H1 (cell line): ENCODE data around the gene RNF114. TPM values are rescaled to one million over a fixed set of nuclear protein-coding genes. Genes with fewer than 3 reads are reported as not detected.

Experiments used
- CTCF ChIA-PET: fragments of 300-600 bp; sonication (Branson Sonifier 250); formaldehyde crosslinking; loops from one replicate; lab custom pipeline; 2021; ENCODE audit not compliant: partially characterized antibody; lab: Charles Lee
- POLR2A ChIA-PET: fragments of 300-600 bp; sonication (Branson Sonifier 250); formaldehyde crosslinking; loops from one replicate; lab custom pipeline; 2021; ENCODE audit warnings: inconsistent platforms; ENCODE audit not compliant: partially characterized antibody; lab: Charles Lee
- DNase-seq, 2 experiments: peaks; one replicate each; pipeline versions ENCODE4 v3.0.0 to v3.0.0-alpha.2; 2010 to 2022; ENCODE audit warnings: low spot score in 2 of 2, low read depth in 1 of 2, mixed read lengths in 1 of 2
- FAIRE-seq: peaks from 2 replicates; lab custom pipeline; 2011; peaks lifted over from hg19 to GRCh38; lab: Jason Lieb, UNC
- H2AFZ ChIP-seq: 2 replicates; pipeline ENCODE4 v1.8.1; 2012; ENCODE audit warnings: low read length, inconsistent platforms
- H2AK5ac ChIP-seq: 2 replicates; pipeline ENCODE4 v1.6.1; 2013; ENCODE audit warnings: low read depth, low read length
- H2BK120ac ChIP-seq: replicated peaks from 2 replicates; pipeline ENCODE3; 2013; ENCODE audit warnings: low read depth, low read length, inconsistent platforms
- H2BK12ac ChIP-seq: 2 replicates; pipeline ENCODE4 v1.6.1; 2013; ENCODE audit warnings: low read depth, low read length
- H2BK15ac ChIP-seq: 2 replicates; pipeline ENCODE4 v1.6.1; 2013; ENCODE audit warnings: low read length
- H2BK20ac ChIP-seq: 2 replicates; pipeline ENCODE4 v1.6.1; 2013; ENCODE audit warnings: low read length
- H2BK5ac ChIP-seq: 2 replicates; pipeline ENCODE4 v1.6.1; 2013; ENCODE audit warnings: low read depth, low read length
- H3K14ac ChIP-seq: 2 replicates; pipeline ENCODE4 v1.6.1; 2013; ENCODE audit warnings: inconsistent platforms; ENCODE audit not compliant: insufficient read length
- H3K18ac ChIP-seq: 2 replicates; pipeline ENCODE4 v1.6.1; 2013; ENCODE audit warnings: low read length; ENCODE audit errors: extremely low read depth
- H3K23ac ChIP-seq: 2 replicates; pipeline ENCODE4 v1.6.1; 2013; ENCODE audit warnings: inconsistent platforms; ENCODE audit not compliant: insufficient read length
- H3K23me2 ChIP-seq: 2 replicates; pipeline ENCODE4 v1.6.1; 2013; ENCODE audit warnings: low read depth, low read length
- H3K27ac ChIP-seq: 2 replicates; pipeline ENCODE4 v1.6.1; 2011; ENCODE audit warnings: low read depth, low read length, inconsistent platforms
- H3K27me3 ChIP-seq, 4 experiments: replicated peaks in 1 of 4; 1 replicate in 1 of 4; 2 replicates in 3 of 4; pipeline versions ENCODE4 v1.6.1 to v1.8.1; 2011 to 2013; ENCODE audit warnings: low read length in 3 of 4, mild to moderate bottlenecking in 3 of 4, inconsistent platforms in 2 of 4, mixed read lengths in 2 of 4, moderate library complexity in 1 of 4; ENCODE audit not compliant: control insufficient read depth in 3 of 4, insufficient read depth in 3 of 4; ENCODE audit errors: extremely low read depth in 1 of 4
- H3K36me3 ChIP-seq, 4 experiments: 2 replicates each; pipeline versions ENCODE4 v1.6.1 to v1.8.1; 2011 to 2013; ENCODE audit warnings: mild to moderate bottlenecking in 4 of 4, low read length in 3 of 4, moderate library complexity in 2 of 4, control low read depth in 1 of 4, inconsistent platforms in 1 of 4; ENCODE audit not compliant: insufficient read depth in 4 of 4, control insufficient read depth in 2 of 4
- H3K4ac ChIP-seq: replicated peaks from 2 replicates; pipeline ENCODE3; 2013; ENCODE audit warnings: low read length, low read depth, mixed read lengths, inconsistent platforms; ENCODE audit not compliant: insufficient read length
- H3K4me1 ChIP-seq, 4 experiments: replicated peaks in 1 of 4; 1 replicate in 1 of 4; 2 replicates in 3 of 4; pipeline versions ENCODE4 v1.6.1 to v1.8.1; 2011 to 2013; ENCODE audit warnings: low read length in 3 of 4, inconsistent platforms in 2 of 4, mixed read lengths in 1 of 4; ENCODE audit not compliant: insufficient read depth in 4 of 4, control insufficient read depth in 3 of 4
- H3K4me2 ChIP-seq, 2 experiments: 2 replicates each; pipeline versions ENCODE4 v1.6.1 to v1.8.1; 2011 to 2013; ENCODE audit warnings: low read depth in 2 of 2, low read length in 2 of 2, control low read depth in 1 of 2, inconsistent platforms in 1 of 2, mild to moderate bottlenecking in 1 of 2; ENCODE audit not compliant: insufficient read depth in 1 of 2
- H3K4me3 ChIP-seq, 4 experiments: fragments of 200-600, 300-600 bp in 1 of 4; sonication (generic), shearing (Covaris generic), sonication (Bioruptor Twin) in 1 of 4; 2 replicates each; pipeline versions ENCODE4 v1.5.1 to v1.8.1; 2011 to 2016; ENCODE audit warnings: low read length in 4 of 4, low read depth in 3 of 4, control low read depth in 2 of 4, inconsistent platforms in 2 of 4, mild to moderate bottlenecking in 2 of 4, mixed read lengths in 1 of 4, moderate library complexity in 1 of 4; ENCODE audit not compliant: insufficient read depth in 2 of 4; ENCODE audit errors: extremely low read depth in 1 of 4
- H3K56ac ChIP-seq: replicated peaks from 2 replicates; pipeline ENCODE3; 2013; ENCODE audit warnings: low read depth, mild to moderate bottlenecking, mixed read lengths, low read length, inconsistent platforms; ENCODE audit not compliant: insufficient read length
- H3K79me1 ChIP-seq: 2 replicates; pipeline ENCODE4 v1.6.1; 2013; ENCODE audit warnings: low read depth, low read length, control low read depth
- H3K79me2 ChIP-seq, 2 experiments: 2 replicates each; pipeline versions ENCODE4 v1.6.1 to v1.8.1; 2012 to 2013; ENCODE audit warnings: low read length in 2 of 2, mild to moderate bottlenecking in 2 of 2, inconsistent platforms in 1 of 2; ENCODE audit not compliant: insufficient read depth in 2 of 2, control insufficient read depth in 1 of 2
- H3K9ac ChIP-seq, 4 experiments: replicated peaks in 1 of 4; 1 replicate in 1 of 4; 2 replicates in 3 of 4; pipeline versions ENCODE4 v1.6.1 to v1.8.1; 2011 to 2013; ENCODE audit warnings: low read depth in 3 of 4, low read length in 3 of 4, control low read depth in 2 of 4, mild to moderate bottlenecking in 2 of 4, moderate library complexity in 2 of 4, inconsistent platforms in 1 of 4; ENCODE audit errors: extremely low read depth in 1 of 4
- H3K9me3 ChIP-seq, 2 experiments: 2 replicates each; pipeline versions ENCODE4 v1.6.1 to v1.8.1; 2012 to 2013; ENCODE audit warnings: mild to moderate bottlenecking in 2 of 2, moderate library complexity in 2 of 2, control low read depth in 1 of 2, inconsistent platforms in 1 of 2, low read depth in 1 of 2, low read length in 1 of 2, mixed read lengths in 1 of 2; ENCODE audit not compliant: insufficient read depth in 2 of 2
- H4K20me1 ChIP-seq, 2 experiments: replicated peaks in 1 of 2; 2 replicates each; pipeline versions ENCODE3 to v1.8.1; 2011 to 2013; ENCODE audit warnings: inconsistent platforms in 2 of 2, low read length in 2 of 2, mild to moderate bottlenecking in 1 of 2; ENCODE audit not compliant: insufficient read depth in 2 of 2, control insufficient read depth in 1 of 2
- H4K5ac ChIP-seq: 2 replicates; pipeline ENCODE4 v1.6.1; 2013; ENCODE audit warnings: low read length, low read depth, mixed read lengths, inconsistent platforms; ENCODE audit not compliant: insufficient read length
- H4K8ac ChIP-seq: 2 replicates; pipeline ENCODE4 v1.8.0; 2013; ENCODE audit warnings: mild to moderate bottlenecking, moderate library complexity, low read length, inconsistent platforms; ENCODE audit not compliant: insufficient read depth; ENCODE audit errors: extremely low read depth
- H4K91ac ChIP-seq: replicated peaks from 2 replicates; pipeline ENCODE3; 2013; ENCODE audit warnings: low read length, mixed read lengths, inconsistent platforms; ENCODE audit not compliant: insufficient read length
- WGBS, 2 experiments: shearing (Covaris generic) in 1 of 2; methylation state at CpG; one replicate each; pipeline versions ENCODE4 v1.1.6 to v1.1.7; 2013 to 2015; ENCODE audit warnings: low lambda C conversion rate in 2 of 2, mixed read lengths in 2 of 2, inconsistent platforms in 1 of 2, low coverage in 1 of 2, missing lambda C conversion rate in 1 of 2; ENCODE audit not compliant: insufficient replicate concordance in 2 of 2, insufficient coverage in 1 of 2, insufficient read length in 1 of 2; ENCODE audit errors: extremely low coverage in 1 of 2, missing lambda C conversion rate in 1 of 2; 5-methylcytosine and 5-hydroxymethylcytosine counted together
- polyA plus RNA-seq, 7 experiments: library from polyadenylated mRNA; depleted of rRNA in 3 of 7; stranded (reverse) in 5 of 7; unstranded in 2 of 7; fragments of >200 nt in 5 of 7; fragments of 200-250 nt in 2 of 7; gene quantifications; 1 replicate in 5 of 7; 2 replicates in 1 of 7; 4 replicates in 1 of 7; pipeline versions ENCODE4 v1.2.1 to v1.2.3, GENCODE V29; 2011 to 2013; ENCODE audit warnings: missing spikeins in 2 of 7, mixed read lengths in 2 of 7
- total RNA-seq: library from RNA; stranded (reverse); fragmentation: NEBNext Ultra II Directional; extraction: Animal tissue kit (Norgen Biotek cat#: 25700); gene quantifications from 2 replicates; pipeline ENCODE4 v1.2.1, GENCODE V29; 2021

Gene RNF114
- total and polyA plus RNA-seq, 2 of the 8 experiments (the other 6 are each of a cell fraction or from before 2014, with no cell fraction given), result 81.7 to 89.9 TPM

GRCh38 chr20:49904440-49905214 lies 31.6 kb upstream of the RNF114 start:
- Histone ChIP-seq H3K4me2 (no peak overlapping the region), H3K14ac (no peak overlapping the region), H3K27me3 (no peaks in the 10 kb centered on the region), H3K27ac (no peak overlapping the region), H4K5ac (no peak overlapping the region), H4K8ac (no peak overlapping the region), H2BK20ac (no peak overlapping the region), H2AK5ac (no peak overlapping the region), H3K36me3 (peaks cover 3 to 29% (median 9%) of the 10 kb centered on the region in 4 experiments; a peak in 5 of 8 replicates), H3K4me1 (no peaks in the 10 kb centered on the region), H2BK5ac (no peak overlapping the region), H3K9me3 (no peaks in the 10 kb centered on the region), H3K23ac (no peak overlapping the region), H3K4me3 (no peak overlapping the region), H3K56ac (no peak overlapping the region), H3K79me2 (0 out of 4 replicates have a peak, but pooled peaks cover 0 to 4% of the 10 kb centered on the region in 2 experiments), H3K4ac (no peak overlapping the region), H3K23me2 (no peaks in the 10 kb centered on the region), H2BK15ac (no peak overlapping the region), H4K20me1 (peaks cover 0 to 18% of the 10 kb centered on the region in 2 experiments), H3K18ac (no peak overlapping the region), H2AFZ (no peak overlapping the region), H3K79me1 (peaks cover 6% of the 10 kb centered on the region), H4K91ac (no peak overlapping the region), H3K9ac (no peak overlapping the region), H2BK12ac (no peak overlapping the region), H2BK120ac (no peak overlapping the region)
- ChIA-PET CTCF (interaction anchor here (0.8 to 16.4 kb wide), 5 partner anchors 9 to 301 kb away, joined by 3 to 199 read pairs (median 4); no protein-coding TSS in a partner anchor), POLR2A (interaction anchor here (2.8 kb wide), 1 partner anchor 13 kb away, joined by 7 read pairs; no protein-coding TSS in a partner anchor)
- DNase-seq, result no peak
- WGBS, 2 experiments, result 91% methylated on average over 17 of the region's 17 CpGs; no CpG with 5 or more reads in 1 of the 2 experiments
- FAIRE-seq, result no peak
